Measurements from ENCODE around the gene PARP8.
"Not testable (repeated sequence)": the region's sequence is repeated elsewhere in the genome, so short reads cannot be mapped to it uniquely, and the experiment has no call there.

The PARP8 gene

GRCh38 chr5:50791813-50792212 is 125.4 kb downstream of the PARP8 start:
- DNase-seq: no peak

- DNase-seq: no peak
These were observed 126.4 kb downstream of the PARP8 start for GRCh38 chr5:50792843-50793242.

- no peak for DNase-seq
These were observed 128.4 kb downstream of the PARP8 start for GRCh38 chr5:50794812-50795211.

GRCh38 chr5:50798002-50798401 is 131.6 kb downstream of the PARP8 start:
- DNase-seq: no peak

- no peak for DNase-seq
These were observed 133.2 kb downstream of the PARP8 start for GRCh38 chr5:50799596-50799995.

GRCh38 chr5:50800410-50800809 is 134.0 kb downstream of the PARP8 start:
- no peak for DNase-seq

GRCh38 chr5:50807661-50808060 is 141.2 kb downstream of the PARP8 start:
- DNase-seq: no peak

- DNase-seq: no peak
These were observed 142.0 kb downstream of the PARP8 start for GRCh38 chr5:50808406-50808805.

- DNase-seq: not testable (repeated sequence)
These were observed 145.3 kb downstream of the PARP8 start for GRCh38 chr5:50811746-50812145.

- DNase-seq: no peak
These were observed 147.3 kb downstream of the PARP8 start for GRCh38 chr5:50813691-50814090.

- DNase-seq: no peak
These were observed 148.1 kb downstream of the PARP8 start for GRCh38 chr5:50814556-50814955.

- DNase-seq: no peak
These were observed 155.6 kb downstream of the PARP8 start for GRCh38 chr5:50822046-50822445.

GRCh38 chr5:50822761-50823160 is 156.3 kb downstream of the PARP8 start:
- no peak for DNase-seq

GRCh38 chr5:50823568-50823967 is 157.1 kb downstream of the PARP8 start:
- no peak for DNase-seq

- no peak for DNase-seq
These were observed 157.7 kb downstream of the PARP8 start for GRCh38 chr5:50824109-50824508.

- DNase-seq: no peak
These were observed 161.2 kb downstream of the PARP8 start for GRCh38 chr5:50827516-50828247.

GRCh38 chr5:50829023-50829422 is 162.6 kb downstream of the PARP8 start:
- DNase-seq: no peak

- no peak for DNase-seq
These were observed 166.3 kb downstream of the PARP8 start for GRCh38 chr5:50832657-50833284.

GRCh38 chr5:50836356-50836755 is 169.9 kb downstream of the PARP8 start:
- DNase-seq: no peak

GRCh38 chr5:50839472-50839871 is 173.0 kb downstream of the PARP8 start:
- DNase-seq: no peak

- no peak for DNase-seq
These were observed 176.7 kb downstream of the PARP8 start for GRCh38 chr5:50843091-50843490.

- DNase-seq: no peak
These were observed 179.8 kb downstream of the PARP8 start for GRCh38 chr5:50846261-50846660.

GRCh38 chr5:50849554-50849953 is 183.1 kb downstream of the PARP8 start:
- DNase-seq: no peak

GRCh38 chr5:50853151-50853550 is 186.7 kb downstream of the PARP8 start:
- DNase-seq: no peak

- no peak for DNase-seq
These were observed 187.6 kb downstream of the PARP8 start for GRCh38 chr5:50854082-50854481.
